SU-DHL-6 (cell line): ENCODE measurements around the gene IKBKG.

Experiments used
- CTCF ChIP-seq: fragments of 200-600 bp; sonication (generic); IDR thresholded peaks from one replicate; pipeline ENCODE4 v1.5.1; 2017; ENCODE audit warnings: antibody characterized with exemption, mild to moderate bottlenecking, low read length, moderate library complexity; ENCODE audit not compliant: insufficient read depth, poor library complexity, severe bottlenecking
- EZH2phosphoT487 ChIP-seq: fragments of 200-600 bp; sonication (generic), shearing (Covaris generic); conservative IDR thresholded peaks from 2 replicates; pipeline ENCODE4 v1.6.1; 2018; ENCODE audit warnings: mild to moderate bottlenecking, antibody characterized with exemption, low read length, moderate library complexity, mixed read lengths

- TF ChIP-seq CTCF (no peak), EZH2phosphoT487 (no peak)
Measured at GRCh38 chrX:154596290-154596929, 49.0 kb downstream of the IKBKG start.
